ENCODE results near the gene PHKA2.
A peak's percentile ranks its signal among the peaks of the same experiment; 100 is the strongest.
"Not testable (repeated sequence)": the region's sequence is repeated elsewhere in the genome, so short reads cannot be mapped to it uniquely, and the experiment has no call there.

PHKA2 gene

GRCh38 chrX:18983666-18984380 is at the start of gene PHKA2:
TSS of gene PHKA2 (minus strand) at chrX:18984114. CDS start at chrX:18983932, 182 bp downstream.
- DNase-seq, result no peak

GRCh38 chrX:19030805-19031204 is 46.9 kb upstream of the PHKA2 start:
- DNase-seq, result no peak

- no peak for DNase-seq
These were observed 44.6 kb upstream of the PHKA2 start for GRCh38 chrX:19028560-19028959.

- no peak for DNase-seq
These were observed 40.5 kb upstream of the PHKA2 start for GRCh38 chrX:19024366-19024765.

GRCh38 chrX:19019996-19020395 is 36.1 kb upstream of the PHKA2 start:
- DNase-seq, result no peak

GRCh38 chrX:19017271-19017670 is 33.4 kb upstream of the PHKA2 start:
- no peak for DNase-seq

- not testable (repeated sequence) for DNase-seq
These were observed 32.7 kb upstream of the PHKA2 start for GRCh38 chrX:19016614-19017013.

GRCh38 chrX:19007868-19008267 is 24.0 kb upstream of the PHKA2 start:
- no peak for DNase-seq

- DNase-seq, result no peak
These were observed 23.1 kb upstream of the PHKA2 start for GRCh38 chrX:19007011-19007410.

GRCh38 chrX:19005909-19006308 is 22.0 kb upstream of the PHKA2 start:
- DNase-seq, result no peak

GRCh38 chrX:19003756-19004155 is 19.8 kb upstream of the PHKA2 start:
- no peak for DNase-seq

- no peak for DNase-seq
These were observed 14.7 kb upstream of the PHKA2 start for GRCh38 chrX:18998653-18999052.

GRCh38 chrX:18997916-18998315 is 14.0 kb upstream of the PHKA2 start:
- no peak for DNase-seq

GRCh38 chrX:18996536-18996935 is 12.6 kb upstream of the PHKA2 start:
- no peak for DNase-seq

GRCh38 chrX:18995221-18995620 is 11.3 kb upstream of the PHKA2 start:
- no peak for DNase-seq

GRCh38 chrX:18994713-18995112 is 10.8 kb upstream of the PHKA2 start:
- no peak for DNase-seq

GRCh38 chrX:18992829-18993228 is 8.9 kb upstream of the PHKA2 start:
- no peak for DNase-seq

GRCh38 chrX:18985186-18985435 is 1.2 kb upstream of the PHKA2 start:
- DNase-seq, result no peak

GRCh38 chrX:18984381-18985185 is 669 bp upstream of the PHKA2 start:
- DNase-seq, result peak; percentile 45

- no peak for DNase-seq
These were observed 2.6 kb downstream of the PHKA2 start for GRCh38 chrX:18981124-18981807.

- not testable (repeated sequence) for DNase-seq
These were observed 3.7 kb downstream of the PHKA2 start for GRCh38 chrX:18980262-18980661.

GRCh38 chrX:18974993-18975392 is 8.9 kb downstream of the PHKA2 start:
- DNase-seq, result no peak

GRCh38 chrX:18973527-18974192 is 10.3 kb downstream of the PHKA2 start:
- DNase-seq, result no peak

- no peak for DNase-seq
These were observed 12.4 kb downstream of the PHKA2 start for GRCh38 chrX:18971506-18971905.
